Endothelial cell of umbilical vein (primary cell): ENCODE results near the gene ZNF319.

ENCODE experiments used
- JUN ChIP-seq: IDR thresholded peaks from 2 replicates; pipeline ENCODE4 v1.6.1; 2011; ENCODE audit warnings: borderline replicate concordance, low read depth; ENCODE audit not compliant: insufficient read length, insufficient read depth
- POLR2A ChIP-seq: IDR thresholded peaks from 2 replicates; pipeline ENCODE4 v1.6.1; 2012; ENCODE audit warnings: low read depth, mild to moderate bottlenecking, control low read depth, low read length
- POLR2AphosphoS5 ChIP-seq: IDR thresholded peaks from 2 replicates; pipeline ENCODE4 v1.6.1; 2012; ENCODE audit warnings: low read depth, mild to moderate bottlenecking, control low read depth, low read length, moderate library complexity; ENCODE audit not compliant: insufficient read depth
- TF ChIP-seq, protein P1 (sequence below), 2 donors: IDR thresholded peaks; 1 replicate in 1 of 2; 2 replicates in 1 of 2; pipeline ENCODE4 v1.5.1; 2011; ENCODE audit warnings: low read length in 2 of 2, mild to moderate bottlenecking in 2 of 2, moderate library complexity in 2 of 2, control low read depth in 1 of 2, inconsistent platforms in 1 of 2, low read depth in 1 of 2; ENCODE audit not compliant: insufficient read depth in 1 of 2; ENCODE audit errors: extremely low read depth in 1 of 2

DNA sequence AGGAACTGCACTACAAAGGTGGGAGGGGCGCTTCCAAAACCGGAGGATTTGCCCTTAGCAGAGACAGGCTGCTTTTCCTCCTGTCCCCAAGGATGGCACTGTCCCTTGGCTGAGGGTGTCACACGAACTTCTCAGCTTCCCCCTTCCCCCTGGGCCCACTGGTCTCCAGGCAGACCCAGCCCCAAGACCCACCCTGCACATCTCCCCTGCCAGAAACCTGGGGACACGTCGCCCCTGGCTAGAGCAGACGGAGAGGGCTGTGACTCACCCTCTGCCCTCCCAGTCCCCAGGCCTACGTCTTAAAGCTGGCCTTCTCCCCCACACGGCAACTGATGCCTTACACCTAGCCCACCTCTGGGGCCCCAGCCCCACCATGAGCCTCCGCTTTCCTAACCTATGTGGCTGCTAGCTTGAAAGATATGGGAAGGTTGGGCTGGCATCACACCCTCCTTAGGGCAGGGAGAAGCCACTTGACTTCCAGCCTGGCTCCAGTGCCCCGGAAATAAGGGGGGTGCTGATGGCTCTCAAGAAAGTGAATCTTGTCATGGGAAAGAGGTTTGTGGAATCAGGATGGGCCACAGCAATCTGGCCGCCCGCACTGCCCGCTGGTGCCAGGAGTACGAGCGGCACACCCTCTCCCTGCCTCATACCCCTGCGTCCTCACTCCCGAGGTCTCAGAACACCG is 4.6 kb downstream of the ZNF319 start:
- no peak for TF ChIP-seq POLR2AphosphoS5
- no peak for TF ChIP-seq POLR2A
- no peak for TF ChIP-seq JUN
- TF ChIP-seq, protein P1, sequence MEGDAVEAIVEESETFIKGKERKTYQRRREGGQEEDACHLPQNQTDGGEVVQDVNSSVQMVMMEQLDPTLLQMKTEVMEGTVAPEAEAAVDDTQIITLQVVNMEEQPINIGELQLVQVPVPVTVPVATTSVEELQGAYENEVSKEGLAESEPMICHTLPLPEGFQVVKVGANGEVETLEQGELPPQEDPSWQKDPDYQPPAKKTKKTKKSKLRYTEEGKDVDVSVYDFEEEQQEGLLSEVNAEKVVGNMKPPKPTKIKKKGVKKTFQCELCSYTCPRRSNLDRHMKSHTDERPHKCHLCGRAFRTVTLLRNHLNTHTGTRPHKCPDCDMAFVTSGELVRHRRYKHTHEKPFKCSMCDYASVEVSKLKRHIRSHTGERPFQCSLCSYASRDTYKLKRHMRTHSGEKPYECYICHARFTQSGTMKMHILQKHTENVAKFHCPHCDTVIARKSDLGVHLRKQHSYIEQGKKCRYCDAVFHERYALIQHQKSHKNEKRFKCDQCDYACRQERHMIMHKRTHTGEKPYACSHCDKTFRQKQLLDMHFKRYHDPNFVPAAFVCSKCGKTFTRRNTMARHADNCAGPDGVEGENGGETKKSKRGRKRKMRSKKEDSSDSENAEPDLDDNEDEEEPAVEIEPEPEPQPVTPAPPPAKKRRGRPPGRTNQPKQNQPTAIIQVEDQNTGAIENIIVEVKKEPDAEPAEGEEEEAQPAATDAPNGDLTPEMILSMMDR (IDR thresholded peaks at IDR 0.05; ENCODE audit: extremely low read depth in 1 of 2, insufficient read depth in 1 of 2, low read depth in 1 of 2, low read length in 2 of 2), result no peak
